ENCODE results near the gene TPRN.

Gene TPRN

GRCh38 chr9:137188086-137188489 lies 12.5 kb downstream of the TPRN start:
- no peak for DNase-seq

- no peak for DNase-seq
These were observed 13.2 kb downstream of the TPRN start for GRCh38 chr9:137187386-137187785.

GRCh38 chr9:137186385-137186784 lies 14.2 kb downstream of the TPRN start:
- DNase-seq = no peak

GRCh38 chr9:137185921-137186320 lies 14.6 kb downstream of the TPRN start:
- DNase-seq = no peak

- no peak for DNase-seq
These were observed 15.5 kb downstream of the TPRN start for GRCh38 chr9:137184881-137185660.

- no peak for DNase-seq
These were observed 16.5 kb downstream of the TPRN start for GRCh38 chr9:137183980-137184595.

GRCh38 chr9:137182836-137183235 lies 17.7 kb downstream of the TPRN start:
- no peak for DNase-seq

- DNase-seq = no peak
These were observed 18.9 kb downstream of the TPRN start for GRCh38 chr9:137181680-137182079.

GRCh38 chr9:137180491-137180890 lies 20.1 kb downstream of the TPRN start:
- no peak for DNase-seq

- DNase-seq = no peak
These were observed 20.8 kb downstream of the TPRN start for GRCh38 chr9:137179761-137180160.

GRCh38 chr9:137178939-137179630 lies 21.5 kb downstream of the TPRN start:
- DNase-seq = no peak

- no peak for DNase-seq
These were observed 22.2 kb downstream of the TPRN start for GRCh38 chr9:137178201-137178938.

- no peak for DNase-seq
These were observed 24.0 kb downstream of the TPRN start for GRCh38 chr9:137176302-137177182.

GRCh38 chr9:137175345-137175961 lies 25.1 kb downstream of the TPRN start:
- DNase-seq = no peak

- no peak for DNase-seq
These were observed 25.7 kb downstream of the TPRN start for GRCh38 chr9:137174722-137175293.

GRCh38 chr9:137173796-137174664 lies 26.5 kb downstream of the TPRN start:
- DNase-seq = no peak

- DNase-seq = no peak
These were observed 27.4 kb downstream of the TPRN start for GRCh38 chr9:137172901-137173795.

- DNase-seq = no peak
These were observed 29.2 kb downstream of the TPRN start for GRCh38 chr9:137171149-137171900.

Data from stimulated activated CD4-positive, alpha-beta T cell treated with anti-CD3 and anti-CD28 coated beads, Interleukin-1b, Interleukin-23, amount 100 ng/mL, for 48 hours (primary cell).